Upper lobe of left lung (tissue), 6 donors: ENCODE results near the gene SVOP. TPM values are rescaled to one million over a fixed set of nuclear protein-coding genes. Genes with fewer than 3 reads are reported as not detected.

Source experiments
- ATAC-seq, 2 donors: fragments of 200-7000 bp; cut with Tn5 transposase; one replicate each; pipeline ENCODE4 v1.9.1; 2022; ENCODE audit warnings: mild to moderate bottlenecking in 2 of 2, moderate library complexity in 2 of 2; ENCODE audit not compliant: low FRiP score in 2 of 2
- DNase-seq, 2 donors: peaks; one replicate each; pipeline ENCODE4 v3.0.0-alpha.2; 2019 to 2020
- H3K27ac ChIP-seq, 4 donors: fragments of 200-600 bp; sonication (generic); one replicate each; pipeline ENCODE4 v1.5.1; 2016 to 2019
- H3K27me3 ChIP-seq, 4 donors: fragments of 200-600 bp; sonication (generic); one replicate each; pipeline ENCODE4 v1.5.1; 2017 to 2019
- H3K36me3 ChIP-seq, 4 donors: fragments of 200-600 bp; sonication (generic); one replicate each; pipeline ENCODE4 v1.5.1; 2016 to 2019
- H3K4me1 ChIP-seq, 4 donors: fragments of 200-600 bp; sonication (generic); one replicate each; pipeline ENCODE4 v1.5.1; 2018 to 2019
- H3K4me3 ChIP-seq, 4 donors: fragments of 200-600 bp; sonication (generic); one replicate each; pipeline ENCODE4 v1.5.1; 2017 to 2019; ENCODE audit warnings: mild to moderate bottlenecking in 2 of 4, moderate library complexity in 1 of 4
- H3K9me3 ChIP-seq, 4 donors: fragments of 200-600 bp; sonication (generic); one replicate each; pipeline ENCODE4 v1.5.1; 2018 to 2019
- CTCF ChIP-seq, 6 experiments: fragments of 450-650 bp in 4 of 6; fragments of 200-600 bp in 2 of 6; sonication (generic) in 2 of 6; IDR thresholded peaks; one replicate each; pipeline ENCODE4 v1.5.1; 2016 to 2019; ENCODE audit warnings: antibody characterized with exemption in 6 of 6
- EP300 ChIP-seq, 4 donors: sonication (generic); formaldehyde crosslinking; IDR thresholded peaks; one replicate each; pipeline ENCODE4 v1.5.1; 2017; ENCODE audit warnings: antibody characterized with exemption in 4 of 4, control low read depth in 2 of 4
- POLR2A ChIP-seq, 4 donors: fragments of 450-650 bp; IDR thresholded peaks; one replicate each; pipeline ENCODE4 v1.5.1; 2016 to 2017; ENCODE audit warnings: antibody characterized with exemption in 4 of 4, mild to moderate bottlenecking in 2 of 4
- POLR2AphosphoS5 ChIP-seq, 2 donors: sonication (generic); formaldehyde crosslinking; IDR thresholded peaks; one replicate each; pipeline ENCODE4 v1.5.1; 2017; ENCODE audit warnings: antibody characterized with exemption in 2 of 2
- WGBS, 2 donors: methylation state at CpG; one replicate each; pipeline ENCODE4 v1.1.5; 2017 to 2018; 5-methylcytosine and 5-hydroxymethylcytosine counted together
- total RNA-seq, 6 donors: library from RNA; depleted of rRNA in 4 of 6; stranded (reverse); fragments of >200 nt in 4 of 6; gene quantifications; one replicate each; pipeline versions ENCODE4 v1.1.0 to v1.2.1, GENCODE V29; 2016 to 2021
- donor health status: DM: no; HTN: no; CAD: no; lungs with moderate emphysema.
- donor health status: DM: no; HTN: yes; CAD: no; lungs with severe emphysema.

SVOP gene
- total RNA-seq, 6 donors from 2014 or later: not detected

- Histone ChIP-seq H3K36me3 (no peaks in the 10 kb centered on the region), H3K9me3 (peaks cover 0 to 7% (median 0%) of the 10 kb centered on the region in 4 donors), H3K4me1 (peaks cover 3 to 8% (median 6%) of the 10 kb centered on the region in 4 donors), H3K27me3 (no peaks in the 10 kb centered on the region), H3K4me3 (no peak overlapping the region), H3K27ac (no peak overlapping the region)
- WGBS, 2 donors: 55 to 57% methylated on average over 1 of the region's 1 CpG
- no peak for ATAC-seq
- no peak for TF ChIP-seq CTCF (IDR thresholded peaks at IDR 0.05)
- TF ChIP-seq EP300 (IDR thresholded peaks at IDR 0.05): no peak
- TF ChIP-seq POLR2A (IDR thresholded peaks at IDR 0.05): no peak
- DNase-seq: no peak
Measured at GRCh38 chr12:108947097-108947496, 73.8 kb downstream of the SVOP start.

GRCh38 chr12:108940138-108940537 is 80.7 kb downstream of the SVOP start:
- H3K4me1 ChIP-seq: no peaks in the 10 kb centered on the region
- ATAC-seq (no peak), DNase-seq (no peak)
- TF ChIP-seq EP300 (IDR thresholded peaks at IDR 0.05): no peak
- no peak for TF ChIP-seq POLR2A (IDR thresholded peaks at IDR 0.05)
- TF ChIP-seq CTCF (IDR thresholded peaks at IDR 0.05): no peak
- no peak for TF ChIP-seq POLR2AphosphoS5 (IDR thresholded peaks at IDR 0.05)
- H3K27ac ChIP-seq: no peak overlapping the region
- H3K9me3 ChIP-seq: no peaks in the 10 kb centered on the region
- no peaks in the 10 kb centered on the region for H3K27me3 ChIP-seq
- no peaks in the 10 kb centered on the region for H3K36me3 ChIP-seq
- no peak overlapping the region for H3K4me3 ChIP-seq
- 26 to 83% methylated on average over 1 of the region's 1 CpG for WGBS, 2 donors

GRCh38 chr12:108939594-108939993 is 81.3 kb downstream of the SVOP start:
- no peak overlapping the region for H3K27ac ChIP-seq
- no peak overlapping the region for H3K4me3 ChIP-seq
- H3K4me1 ChIP-seq: no peaks in the 10 kb centered on the region
- DNase-seq (no peak), ATAC-seq (peak in 1 of 2 donors; percentile 45)
- no peaks in the 10 kb centered on the region for H3K9me3 ChIP-seq
- 36 to 50% methylated on average over 1 of the region's 1 CpG for WGBS, 2 donors
- H3K27me3 ChIP-seq: no peaks in the 10 kb centered on the region
- H3K36me3 ChIP-seq: no peaks in the 10 kb centered on the region
- TF ChIP-seq POLR2AphosphoS5 (IDR thresholded peaks at IDR 0.05): no peak
- no peak for TF ChIP-seq EP300 (IDR thresholded peaks at IDR 0.05)
- TF ChIP-seq CTCF (IDR thresholded peaks at IDR 0.05): no peak
- TF ChIP-seq POLR2A (IDR thresholded peaks at IDR 0.05): no peak

GRCh38 chr12:108938247-108938924 is 82.5 kb downstream of the SVOP start:
- ATAC-seq: no peak
- DNase-seq: no peak
- H3K36me3 ChIP-seq: no peaks in the 10 kb centered on the region
- H3K4me3 ChIP-seq: no peak overlapping the region
- no peak overlapping the region for H3K27ac ChIP-seq
- H3K9me3 ChIP-seq: no peaks in the 10 kb centered on the region
- no peaks in the 10 kb centered on the region for H3K27me3 ChIP-seq
- TF ChIP-seq POLR2AphosphoS5 (IDR thresholded peaks at IDR 0.05) (no peak), POLR2A (IDR thresholded peaks at IDR 0.05) (no peak), EP300 (IDR thresholded peaks at IDR 0.05) (no peak), CTCF (IDR thresholded peaks at IDR 0.05) (no peak)
- H3K4me1 ChIP-seq: no peaks in the 10 kb centered on the region
- 90 to 91% methylated on average over 13 of the region's 13 CpGs for WGBS, 2 donors

- DNase-seq (no peak), ATAC-seq (no peak)
- no peaks in the 10 kb centered on the region for H3K36me3 ChIP-seq
- H3K4me3 ChIP-seq: no peak overlapping the region
- H3K4me1 ChIP-seq: no peaks in the 10 kb centered on the region
- H3K9me3 ChIP-seq: no peaks in the 10 kb centered on the region
- 66 to 81% methylated on average over 7 of the region's 7 CpGs for WGBS, 2 donors
- TF ChIP-seq CTCF (IDR thresholded peaks at IDR 0.05): no peak
- no peak for TF ChIP-seq EP300 (IDR thresholded peaks at IDR 0.05)
- TF ChIP-seq POLR2AphosphoS5 (IDR thresholded peaks at IDR 0.05): no peak
- no peaks in the 10 kb centered on the region for H3K27me3 ChIP-seq
- no peak overlapping the region for H3K27ac ChIP-seq
Measured at GRCh38 chr12:108935159-108935763, 85.6 kb downstream of the SVOP start.
